SK-N-SH (cell line): ENCODE results near the gene MSRB2. TPM values are rescaled to one million over a fixed set of nuclear protein-coding genes. Genes with fewer than 3 reads are reported as not detected.

Source experiments
- CTCF ChIA-PET: fragments of 300-600, 350-600 bp; formaldehyde crosslinking; extraction: SDS; loops from one replicate; lab custom pipeline; 2021; lab: Yijun Ruan, JAX
- POLR2A ChIA-PET: fragments of 350-600 bp; sonication (Branson Sonifier 250); formaldehyde crosslinking; extraction: SDS; loops from one replicate; lab custom pipeline; 2020; ENCODE audit warnings: antibody characterized with exemption, inconsistent platforms; lab: Yijun Ruan, JAX
- DNase-seq: peaks from one replicate; pipeline ENCODE4 v3.0.0; 2012
- H2AFZ ChIP-seq: fragments of 200-600 bp; sonication (generic); 2 replicates; pipeline ENCODE4 v1.8.1; 2016; ENCODE audit warnings: antibody characterized with exemption, mild to moderate bottlenecking, low read depth
- H3F3A ChIP-seq: fragments of 200-600 bp; sonication (generic); replicated peaks from 2 replicates; pipeline ENCODE3; 2016; ENCODE audit warnings: antibody characterized with exemption, mild to moderate bottlenecking; ENCODE audit not compliant: insufficient read depth
- H3K27ac ChIP-seq, 2 experiments: fragments of 200-500 bp in 1 of 2; fragments of 200-600 bp in 1 of 2; sonication (Bioruptor generic) in 1 of 2; sonication (generic), shearing (Covaris generic) in 1 of 2; 2 replicates each; pipeline versions ENCODE4 v1.5.1 to v1.6.1; 2014 to 2016; ENCODE audit warnings: low read depth in 2 of 2, inconsistent platforms in 1 of 2, low read length in 1 of 2, mild to moderate bottlenecking in 1 of 2, mixed read lengths in 1 of 2
- H3K27me3 ChIP-seq: fragments of 200-600 bp; sonication (generic), shearing (Covaris generic); 2 replicates; pipeline ENCODE4 v1.6.1; 2016; ENCODE audit warnings: mixed run types; ENCODE audit not compliant: insufficient read depth
- H3K36me3 ChIP-seq, 2 experiments: fragments of 200-500 bp in 1 of 2; fragments of 200-600 bp in 1 of 2; sonication (Bioruptor generic) in 1 of 2; sonication (generic) in 1 of 2; replicated peaks in 1 of 2; 2 replicates each; pipeline versions ENCODE3 to v1.5.1; 2014 to 2016; ENCODE audit warnings: low read length in 1 of 2, mild to moderate bottlenecking in 1 of 2; ENCODE audit not compliant: insufficient read depth in 2 of 2, control insufficient read depth in 1 of 2
- H3K4me1 ChIP-seq, 2 experiments: fragments of 200-500 bp in 1 of 2; fragments of 200-600 bp in 1 of 2; sonication (Bioruptor generic) in 1 of 2; sonication (generic), shearing (Covaris generic) in 1 of 2; 2 replicates each; pipeline versions ENCODE4 v1.5.1 to v1.6.1; 2014 to 2016; ENCODE audit warnings: low read depth in 1 of 2, low read length in 1 of 2, mixed run types in 1 of 2; ENCODE audit not compliant: insufficient read depth in 2 of 2, control insufficient read depth in 1 of 2
- H3K4me2 ChIP-seq: fragments of 200-600 bp; sonication (generic), shearing (Covaris generic); 2 replicates; pipeline ENCODE4 v1.6.1; 2017; ENCODE audit warnings: mixed run types
- H3K4me3 ChIP-seq, 2 experiments: fragments of 200-500 bp in 1 of 2; fragments of 200-600 bp in 1 of 2; sonication (Bioruptor generic) in 1 of 2; sonication (generic), shearing (Covaris generic) in 1 of 2; 2 replicates each; pipeline versions ENCODE4 v1.5.1 to v1.8.1; 2014 to 2016; ENCODE audit warnings: low read depth in 2 of 2, inconsistent platforms in 1 of 2, low read length in 1 of 2, mild to moderate bottlenecking in 1 of 2, mixed read lengths in 1 of 2, moderate library complexity in 1 of 2
- H3K79me2 ChIP-seq: fragments of 200-600 bp; sonication (generic); 2 replicates; pipeline ENCODE4 v1.8.1; 2017; ENCODE audit warnings: mild to moderate bottlenecking; ENCODE audit not compliant: insufficient read depth
- H3K9ac ChIP-seq: fragments of 200-600 bp; sonication (generic); 2 replicates; pipeline ENCODE4 v1.6.1; 2017; ENCODE audit warnings: mixed run types
- H3K9me2 ChIP-seq: fragments of 200-600 bp; sonication (generic); 2 replicates; pipeline ENCODE4 v1.6.1; 2017; ENCODE audit warnings: mixed run types
- H3K9me3 ChIP-seq: fragments of 200-600 bp; sonication (generic); 2 replicates; pipeline ENCODE4 v1.6.1; 2017; ENCODE audit warnings: mixed run types, mild to moderate bottlenecking, moderate library complexity
- H4K20me1 ChIP-seq: fragments of 200-600 bp; sonication (generic); 2 replicates; pipeline ENCODE4 v1.6.1; 2017; ENCODE audit warnings: mild to moderate bottlenecking, mixed run types; ENCODE audit not compliant: insufficient read depth
- CTCF ChIP-seq: fragments of 200-600 bp; sonication (generic); IDR thresholded peaks from 2 replicates; pipeline ENCODE4 v1.6.1; 2017; ENCODE audit warnings: antibody characterized with exemption, mild to moderate bottlenecking, moderate library complexity
- FOXM1 ChIP-seq: IDR thresholded peaks from 2 replicates; pipeline ENCODE4 v1.4.0; 2012; ENCODE audit warnings: low read depth, mild to moderate bottlenecking
- GATA2 ChIP-seq: sonication (generic); formaldehyde crosslinking; IDR thresholded peaks from 2 replicates; pipeline ENCODE4 v1.5.0; 2020; ENCODE audit warnings: mild to moderate bottlenecking, missing genetic modification reagents
- JUND ChIP-seq: IDR thresholded peaks from 2 replicates; pipeline ENCODE4 v1.4.0; 2012
- MAX ChIP-seq: IDR thresholded peaks from 2 replicates; pipeline ENCODE4 v1.4.0; 2012; ENCODE audit warnings: low read depth
- NFIC ChIP-seq: IDR thresholded peaks from 2 replicates; pipeline ENCODE4 v1.4.0; 2012; ENCODE audit warnings: borderline replicate concordance
- PBX3 ChIP-seq: IDR thresholded peaks from 2 replicates; pipeline ENCODE4; 2012
- POLR2AphosphoS5 ChIP-seq: IDR thresholded peaks from 2 replicates; pipeline ENCODE4 v1.6.1; 2012; ENCODE audit warnings: low read depth, low read length
- RFX5 ChIP-seq: IDR thresholded peaks from 2 replicates; pipeline ENCODE4 v1.6.1; 2012; ENCODE audit warnings: mild to moderate bottlenecking, improper control_type of control experiment, low read length
- SIN3A ChIP-seq: IDR thresholded peaks from 2 replicates; pipeline ENCODE4 v1.6.1; 2012; ENCODE audit warnings: low read depth, mild to moderate bottlenecking, low read length, moderate library complexity, borderline replicate concordance
- TAF1 ChIP-seq: IDR thresholded peaks from 2 replicates; pipeline ENCODE4 v1.6.1; 2012; ENCODE audit warnings: low read depth, mild to moderate bottlenecking, low read length, moderate library complexity, borderline replicate concordance
- TCF12 ChIP-seq: IDR thresholded peaks from 2 replicates; pipeline ENCODE4 v1.4.0; 2012
- YY1 ChIP-seq: IDR thresholded peaks from 2 replicates; pipeline ENCODE4 v1.4.0; 2012; ENCODE audit warnings: low read depth, mild to moderate bottlenecking
- ZBTB33 ChIP-seq: IDR thresholded peaks from 2 replicates; pipeline ENCODE4 v1.4.0; 2012; ENCODE audit warnings: low read depth, borderline replicate concordance
- WGBS: methylation state at CpG from one replicate; pipeline ENCODE4 v1.1.6; 2017; ENCODE audit warnings: low lambda C conversion rate; 5-methylcytosine and 5-hydroxymethylcytosine counted together
- polyA plus RNA-seq, 3 experiments: library from polyadenylated mRNA; depleted of rRNA; stranded (reverse); fragments of >200 nt; gene quantifications; 2 replicates each; pipeline ENCODE4 v1.2.3, GENCODE V29; 2012

MSRB2 gene
- polyA plus RNA-seq, 1 of the 3 experiments (the other 2 are of a cell fraction) = 44.0 TPM

- peak; percentile 25 for DNase-seq
- peak overlapping the region; percentile 94 for H3K4me2 ChIP-seq
- H3F3A ChIP-seq = peaks cover 10% of the 10 kb centered on the region
- ChIA-PET POLR2A (no interaction called here), CTCF (interaction anchor here (1.4 to 2.4 kb wide), 2 partner anchors 59 to 62 kb away, joined by 4 to 10 read pairs; no protein-coding TSS in a partner anchor)
- peak overlapping the region; percentile 69 for H2AFZ ChIP-seq
- H3K4me3 ChIP-seq = peak overlapping the region; percentile 79 to 90
- TF ChIP-seq TAF1 (0 out of 2 replicates have a peak, but pooled peaks have one; percentile 7), ZBTB33 (no peak), NFIC (no peak), RFX5 (no peak; the same call in 1 of the 2 replicates), JUND (no peak), SIN3A (no peak)
- peaks cover 4 to 13% of the 10 kb centered on the region in 2 experiments; a peak in 3 of 4 replicates for H3K4me1 ChIP-seq
- no peaks in the 10 kb centered on the region for H3K9me2 ChIP-seq
- H3K27ac ChIP-seq = peak overlapping the region; percentile 60 to 95
- H3K27me3 ChIP-seq = no peaks in the 10 kb centered on the region
- H4K20me1 ChIP-seq = no peaks in the 10 kb centered on the region
- no peaks in the 10 kb centered on the region for H3K36me3 ChIP-seq
- H3K79me2 ChIP-seq = peaks cover 36% of the 10 kb centered on the region
- no peaks in the 10 kb centered on the region; the same call in 1 of the 2 replicates for H3K9me3 ChIP-seq
- WGBS = 7% methylated on average over 14 of the region's 21 CpGs
- peak overlapping the region; percentile 95 for H3K9ac ChIP-seq
These were observed 805 bp downstream of the MSRB2 start for GRCh38 chr10:23095966-23096801.

- Histone ChIP-seq H4K20me1 (no peaks in the 10 kb centered on the region), H3K9me3 (no peaks in the 10 kb centered on the region; the same call in 1 of the 2 replicates), H3K4me2 (peak overlapping the region; percentile 94), H3K4me3 (peak overlapping the region; percentile 79 to 90), H3K79me2 (peaks cover 38% of the 10 kb centered on the region), H3K36me3 (no peaks in the 10 kb centered on the region), H3K27ac (peak overlapping the region; percentile 60 to 95), H3F3A (peaks cover 10% of the 10 kb centered on the region), H3K27me3 (no peaks in the 10 kb centered on the region), H3K9ac (peak overlapping the region; percentile 95; the same call in 1 of the 2 replicates), H3K4me1 (peaks cover 4 to 13% of the 10 kb centered on the region in 2 experiments; a peak in 3 of 4 replicates)
- ChIA-PET POLR2A (no interaction called here), CTCF (interaction anchor here (1.4 to 2.4 kb wide), 2 partner anchors 59 to 61 kb away, joined by 4 to 10 read pairs; no protein-coding TSS in a partner anchor)
- 17% methylated on average over 8 of the region's 8 CpGs for WGBS
- peak; percentile 43 for DNase-seq
- TF ChIP-seq MAX = no peak
- TF ChIP-seq CTCF = no peak
- peak; percentile 23; the same call in 1 of the 2 replicates for TF ChIP-seq POLR2AphosphoS5
- 0 out of 2 replicates have a peak, but pooled peaks have one; percentile 25 for TF ChIP-seq TAF1
- TF ChIP-seq FOXM1 = no peak
- 0 out of 2 replicates have a peak, but pooled peaks have one; percentile 25 for TF ChIP-seq TCF12
- TF ChIP-seq GATA2 (CRISPR knock-in tag) = peak; percentile 41; the same call in 1 of the 2 replicates
- no peak for TF ChIP-seq RFX5
- TF ChIP-seq NFIC = peak; percentile 56; the same call in 1 of the 2 replicates
- 0 out of 2 replicates have a peak, but pooled peaks have one; percentile 30 for TF ChIP-seq PBX3
- 0 out of 2 replicates have a peak, but pooled peaks have one; percentile 22 for TF ChIP-seq YY1
- TF ChIP-seq JUND = peak; percentile 13; the same call in 1 of the 2 replicates
- TF ChIP-seq, all 33 proteins: peak for 8
- H2AFZ ChIP-seq = peak overlapping the region; percentile 69; the same call in 1 of the 2 replicates
- no peaks in the 10 kb centered on the region for H3K9me2 ChIP-seq
These were observed 1.6 kb downstream of the MSRB2 start for GRCh38 chr10:23096802-23097549.
